Activated CD4-positive, alpha-beta T cell treated with anti-CD3 and anti-CD28 coated beads, Interleukin-2, amount 10 ng/mL, durations not matched to agents 7 days and 5 days (primary cell): ENCODE results near the gene CNPY2. TPM values are rescaled to one million over a fixed set of nuclear protein-coding genes. Genes with fewer than 3 reads are reported as not detected.
"Not testable (repeated sequence)": the region's sequence is repeated elsewhere in the genome, so short reads cannot be mapped to it uniquely, and the experiment has no call there.

ENCODE experiments used
- CTCF ChIA-PET: fragments of 350-600 bp; sonication (Branson Sonifier 250); formaldehyde crosslinking; loops from one replicate; lab custom pipeline; 2021; ENCODE audit warnings: antibody characterized with exemption; lab: Charles Lee
- POLR2A ChIA-PET: fragments of 350-600 bp; sonication (Branson Sonifier 250); formaldehyde crosslinking; loops from one replicate; lab custom pipeline; 2021; ENCODE audit warnings: antibody characterized with exemption; lab: Charles Lee
- DNase-seq: peaks from one replicate; pipeline ENCODE4 v3.0.0-alpha.2; 2020
- H3K27ac Mint-ChIP-seq: one replicate; pipeline ENCODE4 v1.8.0; 2021; ENCODE audit warnings: mild to moderate bottlenecking, moderate library complexity, mixed read lengths
- H3K27me3 Mint-ChIP-seq: one replicate; pipeline ENCODE4 v1.8.0; 2021; ENCODE audit warnings: mixed read lengths
- H3K36me3 Mint-ChIP-seq: one replicate; pipeline ENCODE4 v1.8.0; 2021; ENCODE audit warnings: low read depth, mixed read lengths
- H3K4me1 Mint-ChIP-seq: one replicate; pipeline ENCODE4 v1.8.0; 2021; ENCODE audit warnings: mixed read lengths
- H3K4me3 Mint-ChIP-seq: one replicate; pipeline ENCODE4 v1.8.0; 2021; ENCODE audit warnings: mild to moderate bottlenecking, moderate library complexity, mixed read lengths
- H3K9me3 Mint-ChIP-seq: one replicate; pipeline ENCODE4 v1.8.0; 2021; ENCODE audit warnings: mixed read lengths
- total RNA-seq, 2 experiments: library from RNA; stranded (reverse); gene quantifications; one replicate each; pipeline ENCODE4 v1.2.3, GENCODE V29; 2021

CNPY2 gene
- total RNA-seq, 2 experiments from 2014 or later = 96.2 to 105 TPM

- no peak for DNase-seq
- no peaks in the 10 kb centered on the region for H3K9me3 Mint-ChIP-seq
- H3K27ac Mint-ChIP-seq = peak overlapping the region; percentile 25
- H3K36me3 Mint-ChIP-seq = peaks cover 43% of the 10 kb centered on the region
- no peak overlapping the region for H3K4me3 Mint-ChIP-seq
- no peaks in the 10 kb centered on the region for H3K27me3 Mint-ChIP-seq
- ChIA-PET POLR2A (no interaction called here), CTCF (interaction anchor here (0.5 to 1.3 kb wide), 5 partner anchors 10 to 1391 kb away, joined by 3 to 6 read pairs (median 3); partner anchors contain the start of gene COQ10A)
- peaks cover 26% of the 10 kb centered on the region for H3K4me1 Mint-ChIP-seq
These were observed 29.6 kb downstream of the CNPY2 start for GRCh38 chr12:56286044-56286830.

GRCh38 chr12:56284263-56284662, 31.5 kb downstream of the CNPY2 start:
- peaks cover 10% of the 10 kb centered on the region for H3K4me1 Mint-ChIP-seq
- H3K9me3 Mint-ChIP-seq, DNase-seq, H3K27me3 Mint-ChIP-seq, POLR2A ChIA-PET, H3K27ac Mint-ChIP-seq, H3K4me3 Mint-ChIP-seq: not testable (repeated sequence)
- peaks cover 38% of the 10 kb centered on the region for H3K36me3 Mint-ChIP-seq
- CTCF ChIA-PET = interaction anchor here (0.6 to 1.4 kb wide), 5 partner anchors 14 to 337 kb away, joined by 3 to 6 read pairs (median 4); no protein-coding TSS in a partner anchor

GRCh38 chr12:56282579-56282978, 33.2 kb downstream of the CNPY2 start:
- Mint-ChIP-seq H3K9me3 (no peaks in the 10 kb centered on the region), H3K4me1 (peaks cover 3% of the 10 kb centered on the region), H3K27me3 (no peaks in the 10 kb centered on the region), H3K27ac (no peak overlapping the region), H3K36me3 (peaks cover 43% of the 10 kb centered on the region), H3K4me3 (no peak overlapping the region)
- POLR2A ChIA-PET = no interaction called here
- DNase-seq = no peak
- CTCF ChIA-PET = interaction anchor here (1.0 kb wide), 1 partner anchor 14 kb away, joined by 4 read pairs; no protein-coding TSS in a partner anchor

GRCh38 chr12:56282030-56282429, 33.8 kb downstream of the CNPY2 start:
- no peak for DNase-seq
- no peaks in the 10 kb centered on the region for H3K9me3 Mint-ChIP-seq
- peaks cover 3% of the 10 kb centered on the region for H3K4me1 Mint-ChIP-seq
- ChIA-PET CTCF (no interaction called here), POLR2A (no interaction called here)
- no peak overlapping the region for H3K4me3 Mint-ChIP-seq
- H3K36me3 Mint-ChIP-seq = peaks cover 43% of the 10 kb centered on the region
- no peaks in the 10 kb centered on the region for H3K27me3 Mint-ChIP-seq
- no peak overlapping the region for H3K27ac Mint-ChIP-seq

- H3K27me3 Mint-ChIP-seq = no peaks in the 10 kb centered on the region
- DNase-seq = no peak
- H3K9me3 Mint-ChIP-seq = no peaks in the 10 kb centered on the region
- ChIA-PET CTCF (interaction anchor here (1.0 kb wide), 1 partner anchor 292 kb away, joined by 3 read pairs; no protein-coding TSS in a partner anchor), POLR2A (no interaction called here)
- peaks cover 42% of the 10 kb centered on the region for H3K36me3 Mint-ChIP-seq
- H3K4me3 Mint-ChIP-seq = no peak overlapping the region
- no peak overlapping the region for H3K27ac Mint-ChIP-seq
- no peaks in the 10 kb centered on the region for H3K4me1 Mint-ChIP-seq
These were observed 34.9 kb downstream of the CNPY2 start for GRCh38 chr12:56280849-56281248.

GRCh38 chr12:56278905-56279304, 36.9 kb downstream of the CNPY2 start:
- no peak overlapping the region for H3K4me3 Mint-ChIP-seq
- no peaks in the 10 kb centered on the region for H3K4me1 Mint-ChIP-seq
- peaks cover 46% of the 10 kb centered on the region for H3K36me3 Mint-ChIP-seq
- ChIA-PET CTCF (interaction anchor here (1.0 to 1.1 kb wide), 2 partner anchors 17 to 82 kb away, joined by 3 read pairs; no protein-coding TSS in a partner anchor), POLR2A (no interaction called here)
- no peak for DNase-seq
- H3K27ac Mint-ChIP-seq = no peak overlapping the region
- H3K27me3 Mint-ChIP-seq = no peaks in the 10 kb centered on the region
- H3K9me3 Mint-ChIP-seq = no peaks in the 10 kb centered on the region

GRCh38 chr12:56274299-56274698, 41.5 kb downstream of the CNPY2 start:
- H3K36me3 Mint-ChIP-seq = peaks cover 54% of the 10 kb centered on the region
- CTCF ChIA-PET = interaction anchor here (0.6 to 0.7 kb wide), 2 partner anchors 85 to 151 kb away, joined by 3 read pairs; no protein-coding TSS in a partner anchor

GRCh38 chr12:56272468-56272867, 43.3 kb downstream of the CNPY2 start:
- DNase-seq, H3K9me3 Mint-ChIP-seq, H3K4me3 Mint-ChIP-seq, H3K27ac Mint-ChIP-seq, H3K4me1 Mint-ChIP-seq, CTCF ChIA-PET, H3K27me3 Mint-ChIP-seq: not testable (repeated sequence)
- POLR2A ChIA-PET = interaction anchor here (0.6 kb wide), 1 partner anchor 342 kb away, joined by 5 read pairs; no protein-coding TSS in a partner anchor
- peaks cover 46% of the 10 kb centered on the region for H3K36me3 Mint-ChIP-seq

More at GRCh38 chr12:56274299-56274698, 41.5 kb downstream of the CNPY2 start:
- no peaks in the 10 kb centered on the region for H3K9me3 Mint-ChIP-seq
- no peak for DNase-seq
- H3K27me3 Mint-ChIP-seq = no peaks in the 10 kb centered on the region
- POLR2A ChIA-PET = no interaction called here
- H3K4me3 Mint-ChIP-seq = no peak overlapping the region
- no peaks in the 10 kb centered on the region for H3K4me1 Mint-ChIP-seq
- no peak overlapping the region for H3K27ac Mint-ChIP-seq

GRCh38 chr12:56271031-56271430, 44.8 kb downstream of the CNPY2 start:
- no peak for DNase-seq
- H3K27ac Mint-ChIP-seq = no peak overlapping the region
- H3K4me1 Mint-ChIP-seq = peaks cover 16% of the 10 kb centered on the region
- no peaks in the 10 kb centered on the region for H3K9me3 Mint-ChIP-seq
- peaks cover 41% of the 10 kb centered on the region for H3K36me3 Mint-ChIP-seq
- no peaks in the 10 kb centered on the region for H3K27me3 Mint-ChIP-seq
- ChIA-PET POLR2A (no interaction called here), CTCF (interaction anchor here (1.4 to 1.6 kb wide), 2 partner anchors 13 kb away, joined by 3 to 8 read pairs; partner anchors contain the start of gene ANKRD52)
- H3K4me3 Mint-ChIP-seq = no peak overlapping the region

GRCh38 chr12:56267443-56268071, 48.2 kb downstream of the CNPY2 start:
- ChIA-PET CTCF (interaction anchor here (0.8 to 4.1 kb wide), 19 partner anchors 11 to 369 kb away, joined by 3 to 44 read pairs (median 3); partner anchors contain the start of genes ANKRD52, RNF41, SMARCC2 and STAT2), POLR2A (no interaction called here)
- Mint-ChIP-seq H3K4me1 (peaks cover 19% of the 10 kb centered on the region), H3K9me3 (no peaks in the 10 kb centered on the region), H3K27me3 (no peaks in the 10 kb centered on the region), H3K27ac (peak overlapping the region; percentile 78), H3K4me3 (peak overlapping the region; percentile 91), H3K36me3 (peaks cover 20% of the 10 kb centered on the region)
- no peak for DNase-seq

GRCh38 chr12:56266693-56267442, 48.9 kb downstream of the CNPY2 start, which contains the start of gene COQ10A:
COQ10A (plus strand) TSS chr12:56266942; CDS start chr12:56267119, 177 bp downstream.
- Mint-ChIP-seq H3K9me3 (no peaks in the 10 kb centered on the region), H3K4me3 (peak within 1 kb of the TSS; percentile 91), H3K4me1 (peaks cover 19% of the 10 kb centered on the region), H3K27ac (peak within 1 kb of the TSS; percentile 84), H3K36me3 (peaks cover 13% of the 10 kb centered on the region), H3K27me3 (no peaks in the 10 kb centered on the region)
- CTCF ChIA-PET = interaction anchor here (0.8 to 4.1 kb wide), 22 partner anchors 10 to 370 kb away, joined by 3 to 44 read pairs (median 3); partner anchors contain the start of genes ANKRD52, RNF41, SMARCC2 and STAT2
- peak; percentile 91 for DNase-seq
- POLR2A ChIA-PET = no interaction called here
